H9 (cell line): ENCODE measurements around the gene SOX8. TPM values are rescaled to one million over a fixed set of nuclear protein-coding genes. Genes with fewer than 3 reads are reported as not detected.

ENCODE experiments used
- DNase-seq: peaks from one replicate; pipeline ENCODE4 v3.0.0-alpha.2; 2017
- H2AFZ ChIP-seq: one replicate; pipeline ENCODE4 v1.6.1; 2013; ENCODE audit warnings: mild to moderate bottlenecking, low read length, control low read depth, moderate library complexity
- H2AK5ac ChIP-seq: 2 replicates; pipeline ENCODE4 v1.6.1; 2013; ENCODE audit warnings: low read length, control low read depth, mixed read lengths; ENCODE audit not compliant: insufficient read length
- H2BK120ac ChIP-seq: one replicate; pipeline ENCODE4 v1.6.1; 2013; ENCODE audit warnings: low read depth, mild to moderate bottlenecking, low read length, control low read depth, inconsistent platforms; ENCODE audit not compliant: poor library complexity, severe bottlenecking
- H2BK12ac ChIP-seq: 2 replicates; pipeline ENCODE4 v1.6.1; 2013; ENCODE audit warnings: low read length, control low read depth, mixed read lengths, low read depth; ENCODE audit not compliant: insufficient read length
- H2BK15ac ChIP-seq: 2 replicates; pipeline ENCODE4 v1.6.1; 2013; ENCODE audit warnings: low read depth, low read length, control low read depth
- H2BK20ac ChIP-seq: one replicate; pipeline ENCODE4 v1.6.1; 2013; ENCODE audit warnings: low read depth, mild to moderate bottlenecking, low read length, control low read depth, inconsistent platforms; ENCODE audit not compliant: poor library complexity, severe bottlenecking
- H2BK5ac ChIP-seq: 2 replicates; pipeline ENCODE4 v1.6.1; 2013; ENCODE audit warnings: low read length, control low read depth, mixed read lengths; ENCODE audit not compliant: insufficient read length
- H3K14ac ChIP-seq: 2 replicates; pipeline ENCODE4 v1.6.1; 2013; ENCODE audit warnings: low read length, control low read depth; ENCODE audit not compliant: insufficient read depth
- H3K18ac ChIP-seq: 2 replicates; pipeline ENCODE4 v1.6.1; 2013; ENCODE audit warnings: low read depth, mild to moderate bottlenecking, mixed read lengths, low read length, control low read depth; ENCODE audit not compliant: insufficient read length
- H3K23ac ChIP-seq: 2 replicates; pipeline ENCODE4 v1.6.1; 2013; ENCODE audit warnings: low read length, control low read depth, mixed read lengths, low read depth; ENCODE audit not compliant: insufficient read length
- H3K23me2 ChIP-seq: 2 replicates; pipeline ENCODE4 v1.6.1; 2013; ENCODE audit warnings: low read depth, mild to moderate bottlenecking, mixed read lengths, low read length, control low read depth; ENCODE audit not compliant: insufficient read length, poor library complexity, severe bottlenecking
- H3K27ac ChIP-seq: 2 replicates; pipeline ENCODE4 v1.5.1; 2013; ENCODE audit warnings: low read length, control low read depth, mixed read lengths, low read depth; ENCODE audit not compliant: insufficient read length
- H3K27me3 ChIP-seq: 2 replicates; pipeline ENCODE4 v1.6.1; 2013; ENCODE audit warnings: low read length, control low read depth, inconsistent platforms; ENCODE audit not compliant: insufficient read depth
- H3K4ac ChIP-seq: 2 replicates; pipeline ENCODE4 v1.6.1; 2013; ENCODE audit warnings: low read depth, mild to moderate bottlenecking, control low read depth, inconsistent platforms, low read length, moderate library complexity
- H3K4me1 ChIP-seq: 2 replicates; pipeline ENCODE4 v1.6.1; 2013; ENCODE audit warnings: low read length, control low read depth, inconsistent platforms; ENCODE audit not compliant: insufficient read depth
- H3K4me2 ChIP-seq: 2 replicates; pipeline ENCODE4 v1.6.1; 2013; ENCODE audit warnings: low read length, control low read depth, mixed read lengths; ENCODE audit not compliant: insufficient read length, insufficient read depth
- H3K56ac ChIP-seq: 2 replicates; pipeline ENCODE4 v1.6.1; 2013; ENCODE audit warnings: low read depth, mild to moderate bottlenecking, mixed read lengths, low read length, control low read depth; ENCODE audit not compliant: insufficient read length
- H3K79me1 ChIP-seq: 2 replicates; pipeline ENCODE4 v1.6.1; 2013; ENCODE audit warnings: low read depth, mild to moderate bottlenecking, moderate library complexity, low read length, control low read depth, inconsistent platforms; ENCODE audit not compliant: insufficient read depth, poor library complexity, severe bottlenecking
- H3K79me2 ChIP-seq: 2 replicates; pipeline ENCODE4 v1.6.1; 2013; ENCODE audit warnings: low read length, control low read depth, inconsistent platforms; ENCODE audit not compliant: insufficient read depth
- H3K9ac ChIP-seq: 2 replicates; pipeline ENCODE4 v1.6.1; 2013; ENCODE audit warnings: low read length, control low read depth, mixed read lengths; ENCODE audit not compliant: insufficient read length; ENCODE audit errors: extremely low read depth
- H3K9me3 ChIP-seq: one replicate; pipeline ENCODE4 v1.6.1; 2013; ENCODE audit warnings: low read depth, low read length, inconsistent platforms; ENCODE audit not compliant: control insufficient read depth
- H3T11ph ChIP-seq: one replicate; pipeline ENCODE4 v1.6.1; 2013; ENCODE audit warnings: mild to moderate bottlenecking, low read length, control low read depth, inconsistent platforms
- H4K20me1 ChIP-seq: one replicate; pipeline ENCODE4 v1.6.1; 2013; ENCODE audit not compliant: control insufficient read depth, insufficient read length, insufficient read depth
- H4K5ac ChIP-seq: 2 replicates; pipeline ENCODE4 v1.6.1; 2013; ENCODE audit warnings: low read depth, mild to moderate bottlenecking, mixed read lengths, low read length, control low read depth; ENCODE audit not compliant: insufficient read length
- H4K8ac ChIP-seq: replicated peaks from 2 replicates; pipeline ENCODE4 v1.6.1; 2013; ENCODE audit warnings: low read length, control low read depth, mixed read lengths, low read depth; ENCODE audit not compliant: insufficient read length
- H4K91ac ChIP-seq: 2 replicates; pipeline ENCODE4 v1.6.1; 2013; ENCODE audit warnings: low read depth, mild to moderate bottlenecking, moderate library complexity, mixed read lengths, low read length, control low read depth; ENCODE audit not compliant: insufficient read length
- H3K27ac Mint-ChIP-seq, 3 experiments: 2 replicates in 2 of 3; 3 replicates in 1 of 3; pipeline ENCODE4 v1.8.0; 2020 to 2021; ENCODE audit warnings: mixed read lengths in 3 of 3, mild to moderate bottlenecking in 1 of 3, moderate library complexity in 1 of 3
- H3K27me3 Mint-ChIP-seq: 2 replicates; pipeline ENCODE4 v1.8.0; 2021; ENCODE audit warnings: low read depth, mild to moderate bottlenecking, moderate library complexity, mixed read lengths
- H3K36me3 Mint-ChIP-seq, 3 experiments: 2 replicates in 2 of 3; 3 replicates in 1 of 3; pipeline ENCODE4 v1.8.0; 2020 to 2021; ENCODE audit warnings: low read depth in 3 of 3, mixed read lengths in 3 of 3; ENCODE audit not compliant: insufficient read depth in 1 of 3
- H3K4me1 Mint-ChIP-seq, 2 experiments: 2 replicates each; pipeline ENCODE4 v1.8.0; 2020; ENCODE audit warnings: mixed read lengths in 2 of 2
- H3K4me3 Mint-ChIP-seq, 2 experiments: 2 replicates in 1 of 2; 3 replicates in 1 of 2; pipeline ENCODE4 v1.8.0; 2020 to 2021; ENCODE audit warnings: mild to moderate bottlenecking in 2 of 2, mixed read lengths in 2 of 2, moderate library complexity in 1 of 2
- H3K9me3 Mint-ChIP-seq, 2 experiments: 2 replicates in 1 of 2; 3 replicates in 1 of 2; pipeline ENCODE4 v1.8.0; 2020; ENCODE audit warnings: mild to moderate bottlenecking in 2 of 2, mixed read lengths in 2 of 2, moderate library complexity in 1 of 2
- CTCF ChIP-seq: fragments of 200-600 bp; sonication (generic); conservative IDR thresholded peaks from 3 replicates; pipeline ENCODE4 v1.8.0; 2021; ENCODE audit warnings: antibody characterized with exemption, mild to moderate bottlenecking
- WGBS: extraction: QIAGEN DNeasy Blood & Tissue Kit; methylation state at CpG from one replicate; pipeline ENCODE4 v1.1.7; 2013; ENCODE audit warnings: missing lambda C conversion rate, low lambda C conversion rate, mixed read lengths; ENCODE audit not compliant: insufficient read length; ENCODE audit errors: extremely low coverage; 5-methylcytosine and 5-hydroxymethylcytosine counted together
- total RNA-seq: library from RNA; stranded (reverse); gene quantifications from 2 replicates; pipeline ENCODE4 v1.2.1, GENCODE V29; 2021

The SOX8 gene
- total RNA-seq, 1 experiment from 2014 or later: 8.9 TPM

GRCh38 chr16:998211-998610 is 16.6 kb downstream of the SOX8 start:
- Histone ChIP-seq H3K79me2 (no peaks in the 10 kb centered on the region), H2BK15ac (no peak overlapping the region), H3K23me2 (no peaks in the 10 kb centered on the region), H4K5ac (no peak overlapping the region), H3K27ac (no peak overlapping the region), H3K79me1 (no peaks in the 10 kb centered on the region), H3K4me2 (no peak overlapping the region), H4K8ac (no peak overlapping the region), H2BK20ac (no peak overlapping the region), H3K18ac (no peak overlapping the region), H3K9ac (no peak overlapping the region), H2BK12ac (no peak overlapping the region), H2AFZ (no peak overlapping the region), H2BK120ac (no peak overlapping the region), H3K9me3 (peaks cover 7% of the 10 kb centered on the region), H4K20me1 (no peaks in the 10 kb centered on the region), H3K56ac (no peak overlapping the region), H2AK5ac (no peak overlapping the region), H3K14ac (no peak overlapping the region), H3K23ac (no peak overlapping the region), H3K4me1 (no peaks in the 10 kb centered on the region), H3T11ph (no peak overlapping the region), H3K4ac (no peak overlapping the region), H3K27me3 (no peaks in the 10 kb centered on the region), H2BK5ac (no peak overlapping the region), H4K91ac (no peak overlapping the region)
- H3K4me3 Mint-ChIP-seq: no peak overlapping the region
- no peak for DNase-seq
- no peaks in the 10 kb centered on the region for H3K9me3 Mint-ChIP-seq
- peaks cover 12 to 23% of the 10 kb centered on the region in 2 experiments for H3K4me1 Mint-ChIP-seq
- no CpG with 5 or more reads among the region's 11 CpGs for WGBS
- H3K27ac Mint-ChIP-seq: no peak overlapping the region; a peak in 2 of 7 replicates
- H3K36me3 Mint-ChIP-seq: no peaks in the 10 kb centered on the region; a peak in 1 of 7 replicates
- no peak for TF ChIP-seq CTCF
- H3K27me3 Mint-ChIP-seq: peaks cover 18% of the 10 kb centered on the region
